SK-N-SH (cell line): ENCODE results near the gene SCYL1.

Experiments used
- CTCF ChIP-seq: fragments of 200-600 bp; sonication (generic); IDR thresholded peaks from 2 replicates; pipeline ENCODE4 v1.6.1; 2017; ENCODE audit warnings: antibody characterized with exemption, mild to moderate bottlenecking, moderate library complexity
- EZH2phosphoT487 ChIP-seq: fragments of 200-600 bp; sonication (generic); IDR thresholded peaks from 2 replicates; pipeline ENCODE4 v1.6.1; 2017; ENCODE audit warnings: low read depth, mixed run types, mild to moderate bottlenecking, antibody characterized with exemption, moderate library complexity, borderline replicate concordance

GRCh38 chr11:65482306-65482850, 42.5 kb upstream of the SCYL1 start:
- TF ChIP-seq EZH2phosphoT487 (no peak), CTCF (no peak)
